HG03039 (cell line): ENCODE measurements around the gene ARL11.
"Not testable (repeated sequence)": the region's sequence is repeated elsewhere in the genome, so short reads cannot be mapped to it uniquely, and the experiment has no call there.

ENCODE experiments used
- ATAC-seq: cut with Tn5 transposase; IDR thresholded peaks from one replicate; pipeline ENCODE4 v1.9.1; 2021; ENCODE audit warnings: mild to moderate bottlenecking, moderate library complexity; ENCODE audit not compliant: unreplicated experiment

The ARL11 gene

GRCh38 chr13:49612042-49612441, 16.3 kb upstream of the ARL11 start:
- ATAC-seq, result not testable (repeated sequence)

- ATAC-seq, result no peak
Observed at GRCh38 chr13:49615836-49616675, 12.3 kb upstream of the ARL11 start.

- no peak for ATAC-seq
Observed at GRCh38 chr13:49616676-49617065, 11.6 kb upstream of the ARL11 start.

- ATAC-seq, result no peak
Observed at GRCh38 chr13:49620170-49620621, 8.1 kb upstream of the ARL11 start.

GRCh38 chr13:49622174-49622946, 5.9 kb upstream of the ARL11 start:
- ATAC-seq, result no peak

GRCh38 chr13:49624229-49624628, 4.1 kb upstream of the ARL11 start:
- ATAC-seq, result no peak

GRCh38 chr13:49625392-49626079, 2.8 kb upstream of the ARL11 start:
- ATAC-seq, result no peak

GRCh38 chr13:49629196-49629938, 1.1 kb downstream of the ARL11 start:
- no peak for ATAC-seq

- ATAC-seq, result no peak
Observed at GRCh38 chr13:49629947-49630346, 1.6 kb downstream of the ARL11 start.

- ATAC-seq, result no peak
Observed at GRCh38 chr13:49630580-49630979, 2.3 kb downstream of the ARL11 start.

GRCh38 chr13:49632156-49632555, 3.8 kb downstream of the ARL11 start:
- ATAC-seq, result no peak

GRCh38 chr13:49633710-49634109, 5.4 kb downstream of the ARL11 start:
- ATAC-seq, result no peak

- no peak for ATAC-seq
Observed at GRCh38 chr13:49635599-49636433, 7.5 kb downstream of the ARL11 start.

GRCh38 chr13:49636705-49637104, 8.4 kb downstream of the ARL11 start:
- ATAC-seq, result no peak

- ATAC-seq, result no peak
Observed at GRCh38 chr13:49638030-49638743, 9.9 kb downstream of the ARL11 start.

GRCh38 chr13:49638744-49639072, 10.4 kb downstream of the ARL11 start:
- no peak for ATAC-seq

GRCh38 chr13:49641801-49642291, 13.5 kb downstream of the ARL11 start:
- ATAC-seq, result no peak

GRCh38 chr13:49643035-49643646, 14.8 kb downstream of the ARL11 start:
- ATAC-seq, result no peak

GRCh38 chr13:49645451-49645850, 17.1 kb downstream of the ARL11 start:
- no peak for ATAC-seq
